Measurements from ENCODE around the gene PRSS57. TPM values are rescaled to one million over a fixed set of nuclear protein-coding genes. Genes with fewer than 3 reads are reported as not detected.

Gene PRSS57
- total RNA-seq, 2 experiments from 2014 or later = not detected

DNA sequence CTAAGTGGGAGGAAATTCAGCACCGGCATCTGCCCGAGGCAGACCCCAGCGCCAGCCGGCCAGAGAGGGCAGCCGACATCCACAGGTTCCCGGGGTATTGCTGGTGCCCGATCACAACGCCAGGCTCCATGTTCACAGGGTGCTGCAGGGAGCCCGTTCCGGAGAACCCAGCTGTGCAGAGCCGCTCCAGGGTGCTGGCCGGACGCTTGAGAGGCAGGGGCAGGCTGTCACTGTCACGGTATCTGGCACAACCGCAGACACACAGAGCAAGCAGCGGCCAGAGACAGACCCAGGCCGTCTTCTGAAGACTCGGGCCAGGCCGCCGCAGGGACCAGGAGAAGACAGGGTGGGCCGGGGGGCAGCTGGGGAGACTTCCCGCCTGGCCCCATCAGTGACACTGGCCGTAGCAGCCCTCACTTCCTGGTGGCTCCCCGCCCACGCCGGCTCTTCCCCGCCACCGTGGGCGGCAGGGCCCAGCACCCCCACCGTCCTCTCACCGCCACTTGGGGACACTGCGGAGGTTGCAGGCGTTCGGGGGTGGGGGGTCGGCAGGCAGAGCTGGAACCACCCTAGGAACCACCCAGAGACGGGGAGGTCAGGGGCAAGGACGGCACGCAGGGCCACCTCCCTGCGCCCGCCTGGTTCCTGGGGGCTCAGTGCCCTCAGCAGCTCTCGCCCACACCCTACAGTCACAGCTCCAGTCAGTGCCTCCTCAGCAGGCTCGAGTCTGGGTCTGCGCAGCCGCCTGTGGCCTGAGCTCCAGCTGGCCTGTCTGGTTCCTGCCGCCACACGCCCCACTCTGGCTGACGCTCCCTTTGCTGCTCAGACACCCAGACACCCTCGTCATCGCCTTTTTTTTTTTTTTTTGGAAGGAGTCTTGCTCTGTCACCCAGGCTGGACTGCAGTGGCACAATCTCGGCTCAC lies 36.1 kb downstream of the PRSS57 start:
- TF ChIP-seq, protein P1, sequence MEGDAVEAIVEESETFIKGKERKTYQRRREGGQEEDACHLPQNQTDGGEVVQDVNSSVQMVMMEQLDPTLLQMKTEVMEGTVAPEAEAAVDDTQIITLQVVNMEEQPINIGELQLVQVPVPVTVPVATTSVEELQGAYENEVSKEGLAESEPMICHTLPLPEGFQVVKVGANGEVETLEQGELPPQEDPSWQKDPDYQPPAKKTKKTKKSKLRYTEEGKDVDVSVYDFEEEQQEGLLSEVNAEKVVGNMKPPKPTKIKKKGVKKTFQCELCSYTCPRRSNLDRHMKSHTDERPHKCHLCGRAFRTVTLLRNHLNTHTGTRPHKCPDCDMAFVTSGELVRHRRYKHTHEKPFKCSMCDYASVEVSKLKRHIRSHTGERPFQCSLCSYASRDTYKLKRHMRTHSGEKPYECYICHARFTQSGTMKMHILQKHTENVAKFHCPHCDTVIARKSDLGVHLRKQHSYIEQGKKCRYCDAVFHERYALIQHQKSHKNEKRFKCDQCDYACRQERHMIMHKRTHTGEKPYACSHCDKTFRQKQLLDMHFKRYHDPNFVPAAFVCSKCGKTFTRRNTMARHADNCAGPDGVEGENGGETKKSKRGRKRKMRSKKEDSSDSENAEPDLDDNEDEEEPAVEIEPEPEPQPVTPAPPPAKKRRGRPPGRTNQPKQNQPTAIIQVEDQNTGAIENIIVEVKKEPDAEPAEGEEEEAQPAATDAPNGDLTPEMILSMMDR (IDR thresholded peaks at IDR 0.05) = no peak
- peaks cover 82% of the 10 kb centered on the region for H3K4me1 ChIP-seq (ENCODE audit: insufficient read depth, low read length)
- no peaks in the 10 kb centered on the region for H3K9me3 ChIP-seq (ENCODE audit: control insufficient read depth in 1 of 2, insufficient read depth in 1 of 2, low read length in 2 of 2)
- intact Hi-C loops (cut with DNase I, micrococcal nuclease) = no loop called here
- no peaks in the 10 kb centered on the region for H3K27me3 ChIP-seq (ENCODE audit: control insufficient read depth in 1 of 2, insufficient read depth in 2 of 2, low read length in 2 of 2)
- Mint-ChIP-seq H3K9me3 (no peaks in the 10 kb centered on the region), H3K36me3 (ENCODE audit: low read depth) (peaks cover 50% of the 10 kb centered on the region), H3K4me3 (peak overlapping the region; percentile 97), H3K27ac (peak overlapping the region; percentile 97), H3K4me1 (ENCODE audit: low read depth) (peaks cover 57% of the 10 kb centered on the region), H3K27me3 (no peaks in the 10 kb centered on the region)
- CTCF ChIA-PET = interaction anchor here (1.4 to 2.3 kb wide), 2 partner anchors 18 to 21 kb away, joined by 6 to 17 read pairs; no protein-coding TSS in a partner anchor
- peak in 11 of 14 experiments; percentile 23 to 89 (median 55) for DNase-seq
- H3K36me3 ChIP-seq (ENCODE audit: insufficient read depth, low read length) = peaks cover 34% of the 10 kb centered on the region
- peak; percentile 12 for ATAC-seq (ENCODE audit: poor library complexity)
- POLR2A ChIA-PET = interaction anchor here (2.7 kb wide), 1 partner anchor 19 kb away, joined by 7 read pairs; the partner anchor contains the start of gene FGF22
- peak overlapping the region; percentile 92 to 97 for H3K27ac ChIP-seq (ENCODE audit: low read depth in 1 of 2, low read length in 2 of 2)
- H3K4me3 ChIP-seq (ENCODE audit: low read length) = peak overlapping the region; percentile 97

DNA sequence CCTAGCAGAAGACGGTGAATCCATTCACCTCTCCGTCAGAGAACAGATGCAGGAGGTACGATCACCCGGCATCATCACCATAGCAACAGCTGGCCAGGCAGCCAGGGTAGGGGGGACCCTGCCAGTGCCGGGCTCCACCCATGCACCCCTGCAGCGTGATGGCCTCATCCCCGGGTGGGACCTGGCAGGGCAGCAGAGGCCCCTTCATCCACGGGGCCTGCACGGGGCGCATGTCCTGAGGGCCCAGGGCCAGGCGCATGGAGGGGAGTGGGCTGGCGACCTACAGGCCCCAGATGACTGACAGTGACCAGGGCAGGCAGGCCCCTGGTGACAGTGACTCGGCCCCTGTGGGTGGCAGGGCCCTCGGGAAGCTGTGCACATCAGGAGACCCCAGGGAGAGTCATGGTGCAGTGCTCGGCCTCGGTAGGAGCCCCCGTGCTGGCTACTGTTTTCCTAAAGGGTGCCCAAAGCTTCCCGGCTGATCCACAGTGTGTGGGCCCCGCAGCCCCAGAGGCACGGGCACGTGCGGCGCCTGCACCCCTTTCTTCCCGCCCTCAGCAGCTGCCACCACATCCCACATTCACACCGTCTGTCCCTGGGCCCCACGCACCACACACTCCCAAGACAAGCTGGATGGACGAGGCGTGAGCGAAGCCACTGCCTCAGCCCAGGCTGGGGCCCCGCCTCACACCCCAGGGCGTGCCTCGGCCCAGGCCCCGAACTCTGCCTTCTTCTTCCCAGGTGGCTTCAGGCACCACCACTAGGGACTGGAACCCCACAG lies 37.0 kb downstream of the PRSS57 start:
- H3K4me1 Mint-ChIP-seq (ENCODE audit: low read depth) = peaks cover 53% of the 10 kb centered on the region
- intact Hi-C loops (cut with DNase I, micrococcal nuclease) = no loop called here
- Histone ChIP-seq H3K27me3 (ENCODE audit: control insufficient read depth in 1 of 2, insufficient read depth in 2 of 2, low read length in 2 of 2) (no peaks in the 10 kb centered on the region), H3K9me3 (ENCODE audit: control insufficient read depth in 1 of 2, insufficient read depth in 1 of 2, low read length in 2 of 2) (no peaks in the 10 kb centered on the region), H3K27ac (ENCODE audit: low read depth in 1 of 2, low read length in 2 of 2) (peak overlapping the region in 1 of 2 donors; percentile 97), H3K4me1 (ENCODE audit: insufficient read depth, low read length) (peaks cover 83% of the 10 kb centered on the region), H3K4me3 (ENCODE audit: low read length) (no peak overlapping the region), H3K36me3 (ENCODE audit: insufficient read depth, low read length) (peaks cover 43% of the 10 kb centered on the region)
- ChIA-PET CTCF (no interaction called here), POLR2A (interaction anchor here (2.5 kb wide), 1 partner anchor 11 kb away, joined by 5 read pairs; no protein-coding TSS in a partner anchor)
- ATAC-seq (ENCODE audit: poor library complexity) (no peak), DNase-seq (peak in 2 of 14 experiments; percentile 6 to 36)
- H3K27ac Mint-ChIP-seq = peak overlapping the region; percentile 97
- H3K36me3 Mint-ChIP-seq (ENCODE audit: low read depth) = peaks cover 51% of the 10 kb centered on the region
- H3K4me3 Mint-ChIP-seq = no peak overlapping the region
- TF ChIP-seq, protein P1 (IDR thresholded peaks at IDR 0.05) = no peak
- H3K27me3 Mint-ChIP-seq = no peaks in the 10 kb centered on the region
- no peaks in the 10 kb centered on the region for H3K9me3 Mint-ChIP-seq

DNA sequence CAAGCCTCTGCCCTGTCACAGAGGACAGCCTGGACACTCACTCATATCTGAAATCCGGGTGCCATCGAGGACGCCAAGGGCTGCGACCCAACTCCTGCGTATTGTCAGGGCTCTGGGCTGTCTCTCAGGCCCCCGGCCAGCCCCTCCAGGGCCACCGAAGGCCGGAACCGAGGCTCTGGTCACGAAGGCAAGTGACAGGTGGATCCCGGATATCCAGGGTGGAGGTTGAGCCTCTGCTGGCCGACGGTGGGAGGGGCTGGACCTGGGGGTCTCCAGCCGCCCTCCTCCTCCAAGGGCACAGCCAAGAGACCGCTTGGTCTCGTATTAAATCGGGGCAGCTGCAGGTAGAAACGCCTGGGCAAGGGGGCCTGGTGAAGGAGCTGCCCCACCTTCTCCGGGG lies 37.6 kb downstream of the PRSS57 start:
- DNase-seq (peak in 1 of 14 experiments; percentile 35), ATAC-seq (ENCODE audit: poor library complexity) (no peak)
- Histone ChIP-seq H3K4me1 (ENCODE audit: insufficient read depth, low read length) (peaks cover 89% of the 10 kb centered on the region), H3K36me3 (ENCODE audit: insufficient read depth, low read length) (peaks cover 50% of the 10 kb centered on the region), H3K9me3 (ENCODE audit: control insufficient read depth in 1 of 2, insufficient read depth in 1 of 2, low read length in 2 of 2) (no peaks in the 10 kb centered on the region), H3K4me3 (ENCODE audit: low read length) (no peak overlapping the region), H3K27ac (ENCODE audit: low read depth in 1 of 2, low read length in 2 of 2) (no peak overlapping the region), H3K27me3 (ENCODE audit: control insufficient read depth in 1 of 2, insufficient read depth in 2 of 2, low read length in 2 of 2) (no peaks in the 10 kb centered on the region)
- peaks cover 55% of the 10 kb centered on the region for H3K36me3 Mint-ChIP-seq (ENCODE audit: low read depth)
- intact Hi-C loops (cut with DNase I, micrococcal nuclease) = no loop called here
- ChIA-PET POLR2A (interaction anchor here (2.5 kb wide), 1 partner anchor 10 kb away, joined by 5 read pairs; no protein-coding TSS in a partner anchor), CTCF (no interaction called here)
- no peaks in the 10 kb centered on the region for H3K27me3 Mint-ChIP-seq
- peak overlapping the region; percentile 7 for H3K4me3 Mint-ChIP-seq
- H3K27ac Mint-ChIP-seq = peak overlapping the region; percentile 97
- no peaks in the 10 kb centered on the region for H3K9me3 Mint-ChIP-seq
- peaks cover 53% of the 10 kb centered on the region for H3K4me1 Mint-ChIP-seq (ENCODE audit: low read depth)
- TF ChIP-seq, protein P1 (IDR thresholded peaks at IDR 0.05) = no peak
